K562 (cell line): Measurements from ENCODE around the gene ADAT2. TPM values are rescaled to one million over a fixed set of nuclear protein-coding genes. Genes with fewer than 3 reads are reported as not detected.

Experiments used
- ARID2 ChIP-seq: fragments of 450-650 bp; IDR thresholded peaks from 2 replicates; pipeline ENCODE4 v1.6.1; 2017; ENCODE audit warnings: antibody characterized with exemption, mild to moderate bottlenecking
- ATF7 ChIP-seq: fragments of 450-650 bp; IDR thresholded peaks from 2 replicates; pipeline ENCODE4 v1.7.1; 2014; ENCODE audit warnings: mild to moderate bottlenecking, moderate library complexity
- CC2D1A ChIP-seq: fragments of 450-650 bp; IDR thresholded peaks from 2 replicates; pipeline ENCODE4 v1.6.1; 2017; ENCODE audit warnings: mild to moderate bottlenecking
- DEAF1 ChIP-seq: fragments of 450-650 bp; formaldehyde crosslinking; IDR thresholded peaks from 2 replicates; pipeline ENCODE4 v1.4.0; 2020; ENCODE audit warnings: mild to moderate bottlenecking, moderate library complexity
- JUND ChIP-seq, 2 experiments: IDR thresholded peaks; 2 replicates in 1 of 2; 3 replicates in 1 of 2; pipeline ENCODE4 v1.6.1; 2011; ENCODE audit warnings: borderline replicate concordance in 2 of 2, low read depth in 2 of 2, low read length in 2 of 2, improper control_type of control experiment in 1 of 2, missing biosample characterization in 1 of 2, missing genetic modification characterization in 1 of 2, missing genetic modification reagents in 1 of 2
- KDM4B ChIP-seq, 2 experiments: fragments of 450-650 bp in 1 of 2; sonication (generic) in 1 of 2; IDR thresholded peaks; 2 replicates each; pipeline ENCODE4 v1.6.1; 2016 to 2017; ENCODE audit warnings: borderline replicate concordance in 2 of 2, antibody characterized with exemption in 1 of 2, low read depth in 1 of 2, mild to moderate bottlenecking in 1 of 2
- KHSRP ChIP-seq: fragments of 450-650 bp; IDR thresholded peaks from 2 replicates; pipeline ENCODE4 v1.6.1; 2017
- MAZ ChIP-seq, 2 experiments: fragments of 450-650 bp in 1 of 2; sonication (generic) in 1 of 2; formaldehyde crosslinking; IDR thresholded peaks in 1 of 2; conservative IDR thresholded peaks in 1 of 2; 2 replicates each; pipeline versions ENCODE4 v1.4.0 to v1.5.0; 2020; ENCODE audit warnings: mild to moderate bottlenecking in 1 of 2, missing genetic modification reagents in 1 of 2
- PHF21A ChIP-seq: fragments of 450-650 bp; IDR thresholded peaks from 2 replicates; pipeline ENCODE4 v1.6.1; 2017; ENCODE audit warnings: low read depth, borderline replicate concordance
- RB1 ChIP-seq: fragments of 450-650 bp; IDR thresholded peaks from 2 replicates; pipeline ENCODE4 v1.6.1; 2017; ENCODE audit warnings: low read depth, mild to moderate bottlenecking
- REST ChIP-seq, 2 experiments: fragments of 450-650 bp; formaldehyde crosslinking in 1 of 2; IDR thresholded peaks; 2 replicates each; pipeline versions ENCODE4 v1.4.0 to v1.6.1; 2014 to 2020; ENCODE audit warnings: mild to moderate bottlenecking in 2 of 2, borderline replicate concordance in 1 of 2, low read depth in 1 of 2
- STAT6 ChIP-seq: sonication (generic); formaldehyde crosslinking; IDR thresholded peaks from 2 replicates; pipeline ENCODE4 v1.8.1; 2023; ENCODE audit warnings: mild to moderate bottlenecking, missing genetic modification reagents
- ZNF24 ChIP-seq: fragments of 450-650 bp; IDR thresholded peaks from 2 replicates; pipeline ENCODE4 v1.6.1; 2016
- ZZZ3 ChIP-seq: fragments of 450-650 bp; IDR thresholded peaks from 2 replicates; pipeline ENCODE4 v1.6.1; 2016; ENCODE audit warnings: antibody characterized with exemption, mild to moderate bottlenecking, moderate library complexity
- polyA plus RNA-seq, 8 experiments: library from polyadenylated mRNA; depleted of rRNA in 4 of 8; stranded (reverse) in 5 of 8; unstranded in 3 of 8; fragments of >200 nt; fragmentation: Nextera tagmentation in 2 of 8; fragmentation: Illumina TruSeq in 1 of 8; extraction: Ambion mirVana in 2 of 8; extraction: Trizol in 1 of 8; gene quantifications; 2 replicates each; pipeline versions ENCODE4 v1.2.1 to v1.2.3, GENCODE V29; 2011 to 2014; ENCODE audit warnings: inconsistent platforms in 1 of 8, missing spikeins in 1 of 8
- total RNA-seq, 7 experiments: library from RNA; depleted of rRNA in 6 of 7; stranded (reverse); fragments of >200 nt in 6 of 7; fragmentation: Illumina TruSeq in 2 of 7; extraction: Trizol in 2 of 7; gene quantifications; 2 replicates each; pipeline versions ENCODE4 v1.2.1 to v1.2.3, GENCODE V29; 2011 to 2021; ENCODE audit warnings: low replicate concordance in 1 of 7

Gene ADAT2
- total and polyA plus RNA-seq, 9 of the 15 experiments (the other 6 are each of a cell fraction or from before 2014, with no cell fraction given): 13.0 to 62.5 (median 31.7) TPM

GRCh38 chr6:143427109-143427817 is 23.2 kb downstream of the ADAT2 start (continued):
- no peak for TF ChIP-seq PHF21A
- TF ChIP-seq ZZZ3: no peak
- no peak for TF ChIP-seq ATF7
- TF ChIP-seq RB1: peak; percentile 49; the same call in 1 of the 2 replicates
- TF ChIP-seq KHSRP: 0 out of 2 replicates have a peak, but pooled peaks have one; percentile 39
- peak; percentile 44; the same call in 1 of the 2 replicates for TF ChIP-seq ARID2
- 0 out of 2 replicates have a peak, but pooled peaks have one; percentile 21 for TF ChIP-seq CC2D1A
- peak; percentile 72 for TF ChIP-seq REST (IDR thresholded peaks at IDR 0.05; ENCODE audit: borderline replicate concordance)
- no peak for TF ChIP-seq REST (CRISPR knock-in tag; IDR thresholded peaks at IDR 0.05; ENCODE audit: low read depth)
- peak; percentile 91 for TF ChIP-seq DEAF1
- peak; percentile 46 to 88; a peak in 3 of 4 replicates for TF ChIP-seq MAZ (CRISPR knock-in tag; conservative IDR thresholded peaks at IDR 0.05 in 1 of 2, IDR thresholded peaks at IDR 0.05 in 1 of 2)
- TF ChIP-seq ZNF24: peak; percentile 97
- TF ChIP-seq JUND (IDR thresholded peaks at IDR 0.05; ENCODE audit: borderline replicate concordance, low read depth, low read length): 0 out of 2 replicates have a peak, but pooled peaks have one; percentile 17
- no peak for TF ChIP-seq JUND (tag; IDR thresholded peaks at IDR 0.05; ENCODE audit: borderline replicate concordance, low read depth, low read length)
- no peak for TF ChIP-seq KDM4B (IDR thresholded peaks at IDR 0.05; ENCODE audit: borderline replicate concordance in 2 of 2, low read depth in 1 of 2)
- TF ChIP-seq STAT6: no peak
